HG03354 (cell line): ENCODE data around the gene LMLN.
"Not testable (repeated sequence)": the region's sequence is repeated elsewhere in the genome, so short reads cannot be mapped to it uniquely, and the experiment has no call there.

ENCODE experiments used
- ATAC-seq: cut with Tn5 transposase; IDR thresholded peaks from one replicate; pipeline ENCODE4 v1.9.1; 2021; ENCODE audit warnings: mild to moderate bottlenecking; ENCODE audit not compliant: unreplicated experiment, poor library complexity, severe bottlenecking

Gene LMLN

GRCh38 chr3:197959891-197960693 is at the start of gene LMLN:
TSS of gene LMLN (plus strand) at chr3:197960217. CDS start at chr3:197960246, 29 bp downstream.
- ATAC-seq = peak; percentile 98

GRCh38 chr3:197912741-197913476 is 47.1 kb upstream of the LMLN start:
- ATAC-seq = no peak

- no peak for ATAC-seq
These were observed 46.2 kb upstream of the LMLN start for GRCh38 chr3:197913641-197914380.

GRCh38 chr3:197921429-197922275 is 38.4 kb upstream of the LMLN start:
- ATAC-seq = not testable (repeated sequence)

GRCh38 chr3:197926418-197926817 is 33.6 kb upstream of the LMLN start:
- ATAC-seq = no peak

GRCh38 chr3:197927578-197927977 is 32.4 kb upstream of the LMLN start:
- not testable (repeated sequence) for ATAC-seq

GRCh38 chr3:197936819-197937384 is 23.1 kb upstream of the LMLN start:
- no peak for ATAC-seq

GRCh38 chr3:197940745-197941384 is 19.2 kb upstream of the LMLN start:
- no peak for ATAC-seq

- no peak for ATAC-seq
These were observed 17.0 kb upstream of the LMLN start for GRCh38 chr3:197942956-197943556.

- no peak for ATAC-seq
These were observed 10.7 kb upstream of the LMLN start for GRCh38 chr3:197949191-197949777.

- ATAC-seq = peak; percentile 98
These were observed 10.0 kb upstream of the LMLN start, which contains the start of gene RPL35A for GRCh38 chr3:197949778-197950676. TSS of gene RPL35A (plus strand) at chr3:197950190. CDS start at chr3:197950968, 778 bp downstream.

- ATAC-seq = no peak
These were observed 9.3 kb upstream of the LMLN start for GRCh38 chr3:197950677-197951061.

- no peak for ATAC-seq
These were observed 8.5 kb upstream of the LMLN start for GRCh38 chr3:197951392-197951990.

- ATAC-seq = no peak
These were observed 7.6 kb upstream of the LMLN start for GRCh38 chr3:197952440-197952839.

GRCh38 chr3:197953325-197953724 is 6.7 kb upstream of the LMLN start:
- ATAC-seq = no peak

GRCh38 chr3:197953881-197954280 is 6.1 kb upstream of the LMLN start:
- no peak for ATAC-seq
